IMR-90 (cell line): ENCODE measurements around the gene CFAP58.

Experiments
- BHLHE40 ChIP-seq: fragments of 150-350 bp; IDR thresholded peaks from 2 replicates; pipeline ENCODE4 v1.6.1; 2016; ENCODE audit warnings: mild to moderate bottlenecking, low read depth, low read length
- CHD1 ChIP-seq: IDR thresholded peaks from 2 replicates; pipeline ENCODE4 v1.6.1; 2012; ENCODE audit warnings: low read depth, low read length, improper control_type of control experiment
- CTCF ChIP-seq: conservative IDR thresholded peaks from 2 replicates; pipeline ENCODE4 v1.5.1; 2012; ENCODE audit warnings: mild to moderate bottlenecking, low read depth, low read length, improper control_type of control experiment
- MAZ ChIP-seq: IDR thresholded peaks from 2 replicates; pipeline ENCODE4 v1.6.1; 2012; ENCODE audit warnings: low read depth, mild to moderate bottlenecking, low read length, improper control_type of control experiment, moderate library complexity, borderline replicate concordance
- POLR2A ChIP-seq: IDR thresholded peaks from 2 replicates; pipeline ENCODE4 v1.6.1; 2012; ENCODE audit warnings: mild to moderate bottlenecking, low read depth, low read length
- RAD21 ChIP-seq: IDR thresholded peaks from 2 replicates; pipeline ENCODE4 v1.6.1; 2012; ENCODE audit warnings: low read length, improper control_type of control experiment
- RCOR1 ChIP-seq: IDR thresholded peaks from 2 replicates; pipeline ENCODE4 v1.6.1; 2012; ENCODE audit warnings: mild to moderate bottlenecking, low read length, improper control_type of control experiment; ENCODE audit not compliant: insufficient replicate concordance
- RFX5 ChIP-seq: IDR thresholded peaks from 2 replicates; pipeline ENCODE4 v1.8.0; 2012; ENCODE audit warnings: low read depth, mild to moderate bottlenecking, low read length, moderate library complexity
- SMC3 ChIP-seq: fragments of 150-350 bp; IDR thresholded peaks from 2 replicates; pipeline ENCODE4 v1.6.1; 2016; ENCODE audit warnings: low read depth, mild to moderate bottlenecking, antibody characterized with exemption, low read length, moderate library complexity
- TF ChIP-seq, protein P1 (sequence below): fragments of 150-350 bp; IDR thresholded peaks from 2 replicates; pipeline ENCODE4 v1.6.1; 2016; ENCODE audit warnings: low read depth, mild to moderate bottlenecking, low read length, moderate library complexity, borderline replicate concordance

GRCh38 chr10:104333032-104333727 is 20.5 kb upstream of the CFAP58 start:
- TF ChIP-seq BHLHE40 (no peak), CTCF (no peak), RFX5 (no peak), RAD21 (no peak), POLR2A (no peak), MAZ (no peak), RCOR1 (no peak), SMC3 (no peak), CHD1 (no peak)
- TF ChIP-seq, protein P1, sequence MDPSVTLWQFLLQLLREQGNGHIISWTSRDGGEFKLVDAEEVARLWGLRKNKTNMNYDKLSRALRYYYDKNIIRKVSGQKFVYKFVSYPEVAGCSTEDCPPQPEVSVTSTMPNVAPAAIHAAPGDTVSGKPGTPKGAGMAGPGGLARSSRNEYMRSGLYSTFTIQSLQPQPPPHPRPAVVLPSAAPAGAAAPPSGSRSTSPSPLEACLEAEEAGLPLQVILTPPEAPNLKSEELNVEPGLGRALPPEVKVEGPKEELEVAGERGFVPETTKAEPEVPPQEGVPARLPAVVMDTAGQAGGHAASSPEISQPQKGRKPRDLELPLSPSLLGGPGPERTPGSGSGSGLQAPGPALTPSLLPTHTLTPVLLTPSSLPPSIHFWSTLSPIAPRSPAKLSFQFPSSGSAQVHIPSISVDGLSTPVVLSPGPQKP = no peak
